ENCODE measurements around the gene GPATCH8. TPM values are rescaled to one million over a fixed set of nuclear protein-coding genes. Genes with fewer than 3 reads are reported as not detected.
"Not testable (repeated sequence)": the region's sequence is repeated elsewhere in the genome, so short reads cannot be mapped to it uniquely, and the experiment has no call there.

The GPATCH8 gene
- total RNA-seq, 2 experiments from 2014 or later = 31.5 to 31.7 TPM

DNA sequence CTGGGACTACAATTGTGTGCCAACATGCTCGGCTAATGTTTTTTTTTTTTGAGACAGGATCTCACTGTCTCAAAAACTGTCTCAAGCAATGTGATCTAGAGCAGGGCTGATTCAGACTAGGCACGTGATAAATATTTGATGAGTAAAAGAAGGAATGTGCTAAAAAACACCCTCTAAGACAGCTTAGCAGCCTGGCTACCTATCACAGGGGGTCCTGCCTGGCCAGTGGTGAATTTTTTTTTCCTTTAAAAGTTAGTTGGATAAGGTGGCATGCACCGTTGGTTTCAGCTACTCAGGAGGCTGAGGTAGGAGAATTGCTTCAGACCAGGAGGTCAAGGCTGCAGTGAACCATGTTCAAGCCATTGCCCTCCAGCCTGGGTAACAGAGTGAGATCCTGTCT is 14.8 kb upstream of the GPATCH8 start:
- CTCF ChIA-PET = interaction anchor here (0.7 kb wide), 1 partner anchor 305 kb away, joined by 3 read pairs; no protein-coding TSS in a partner anchor
- intact Hi-C loops (cut with micrococcal nuclease) = no loop called here
- H3K36me3 Mint-ChIP-seq (ENCODE audit: low read depth) = no peaks in the 10 kb centered on the region
- no peak overlapping the region for H3K27ac Mint-ChIP-seq
- H3K4me3 Mint-ChIP-seq = no peak overlapping the region
- H3K9me3 Mint-ChIP-seq = no peaks in the 10 kb centered on the region
- no peak for DNase-seq
- no peaks in the 10 kb centered on the region for H3K27me3 Mint-ChIP-seq (ENCODE audit: low read depth)
- H3K4me1 Mint-ChIP-seq (ENCODE audit: low read depth) = no peaks in the 10 kb centered on the region

DNA sequence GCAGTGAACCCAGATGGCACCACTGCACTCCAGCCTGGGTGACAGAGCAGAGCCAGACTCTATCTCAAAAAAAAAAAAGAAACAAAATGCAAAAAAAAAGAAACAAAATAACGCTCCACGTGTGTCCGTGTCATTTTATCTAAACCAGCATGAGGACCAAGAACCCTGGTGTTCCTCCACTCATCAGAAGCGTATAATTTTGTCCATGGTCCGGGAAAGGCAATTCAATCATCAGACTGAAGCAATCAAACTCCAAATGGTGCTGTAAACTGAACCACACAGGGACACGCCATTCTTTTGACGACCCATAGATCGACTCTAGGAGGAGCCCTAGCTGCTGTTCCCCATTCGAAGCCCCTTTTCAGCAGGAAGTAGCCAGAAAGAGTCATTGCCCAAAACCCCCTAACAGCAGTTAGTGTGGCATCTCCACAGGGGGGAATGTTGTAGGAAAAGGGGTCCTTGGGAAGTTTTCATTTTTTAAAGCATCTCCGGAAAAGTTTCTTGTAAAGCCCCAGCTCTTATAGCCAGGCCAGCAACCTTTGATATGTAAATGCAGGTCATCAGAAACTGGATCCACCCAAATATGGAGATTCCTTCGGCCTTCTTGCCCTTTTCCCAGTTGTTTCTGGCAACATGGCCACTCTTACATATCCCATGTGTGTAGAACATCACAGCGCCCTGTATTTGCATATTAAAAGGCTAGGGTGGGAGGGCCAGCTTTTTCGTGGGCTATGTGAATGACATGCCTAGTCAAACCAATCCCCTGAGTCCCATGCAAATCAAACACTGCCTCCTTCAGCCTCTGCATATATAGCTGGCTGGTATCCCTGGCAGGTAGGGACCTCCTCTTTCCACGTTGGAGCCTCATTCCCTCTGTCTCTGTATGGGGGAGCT is 8.3 kb upstream of the GPATCH8 start:
- H3K4me3 Mint-ChIP-seq; H3K9me3 Mint-ChIP-seq; H3K36me3 Mint-ChIP-seq (ENCODE audit: low read depth); H3K27ac Mint-ChIP-seq; H3K4me1 Mint-ChIP-seq (ENCODE audit: low read depth); intact Hi-C loops (cut with micrococcal nuclease); H3K27me3 Mint-ChIP-seq (ENCODE audit: low read depth): not testable (repeated sequence)
- CTCF ChIA-PET = interaction anchor here (0.6 kb wide), 1 partner anchor 8 kb away, joined by 3 read pairs; no protein-coding TSS in a partner anchor
- DNase-seq = peak; percentile 13

DNA sequence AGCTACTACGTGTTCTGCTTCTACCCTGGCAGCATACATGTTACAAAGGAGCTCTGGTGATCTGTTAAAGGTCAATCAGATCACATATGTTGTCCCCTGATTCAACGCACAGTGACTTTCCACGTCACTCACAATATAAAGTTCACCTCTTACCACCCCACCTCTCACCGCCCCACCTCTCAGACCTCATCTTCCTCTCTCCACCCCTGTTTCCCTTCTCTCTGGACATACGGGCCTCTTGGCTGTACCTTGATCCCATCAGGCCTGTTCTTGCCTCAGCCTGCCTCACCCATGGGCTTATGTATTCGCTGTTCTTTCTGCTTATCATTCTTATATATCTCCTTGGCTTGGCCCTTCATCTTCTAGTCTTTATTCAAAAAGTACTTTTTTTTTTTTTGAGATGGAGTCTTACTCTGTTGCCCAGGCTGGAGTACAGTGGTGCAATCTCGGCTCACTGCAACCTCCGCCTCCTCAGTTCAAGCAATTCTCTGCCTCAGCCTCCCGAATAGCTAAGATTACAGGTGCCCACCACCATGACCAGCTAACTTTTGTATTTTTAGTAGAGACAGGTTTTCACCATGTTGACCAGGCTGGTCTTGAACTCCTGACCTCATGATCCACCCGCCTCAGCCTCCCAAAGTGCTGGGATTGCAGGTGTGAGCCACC is 3.9 kb upstream of the GPATCH8 start:
- H3K27ac Mint-ChIP-seq; H3K27me3 Mint-ChIP-seq (ENCODE audit: low read depth); H3K4me1 Mint-ChIP-seq (ENCODE audit: low read depth); H3K36me3 Mint-ChIP-seq (ENCODE audit: low read depth); intact Hi-C loops (cut with micrococcal nuclease); CTCF ChIA-PET; H3K4me3 Mint-ChIP-seq; H3K9me3 Mint-ChIP-seq; DNase-seq: not testable (repeated sequence)

DNA sequence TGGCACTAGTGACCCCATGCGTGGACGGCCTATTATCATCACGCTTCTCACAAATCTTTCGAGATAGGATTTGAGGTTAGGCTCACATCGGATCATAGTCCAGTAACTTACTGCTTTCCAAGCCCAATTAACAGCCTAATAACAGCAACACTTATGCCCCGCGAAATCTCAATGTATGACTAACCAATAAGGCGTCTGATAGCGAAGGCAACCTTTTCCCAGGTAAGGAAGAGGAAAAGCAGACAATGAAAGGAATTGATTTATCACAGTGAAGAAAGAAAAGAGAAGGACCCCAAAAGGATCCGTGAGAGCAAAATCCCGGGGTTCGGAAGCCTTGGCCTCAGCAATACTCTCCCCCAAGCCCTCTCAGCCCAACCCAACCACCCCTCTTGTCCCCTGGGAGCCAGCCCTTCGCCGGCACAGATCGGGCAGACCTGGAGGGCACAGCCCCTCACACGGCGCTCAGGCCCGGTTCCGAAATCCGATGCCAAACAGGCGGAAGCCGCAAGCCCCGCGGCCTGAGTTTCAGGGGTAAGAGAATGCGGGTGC is 534 bp downstream of the GPATCH8 start:
- H3K4me3 Mint-ChIP-seq = peak overlapping the region; percentile 97
- H3K27me3 Mint-ChIP-seq (ENCODE audit: low read depth) = no peaks in the 10 kb centered on the region
- CTCF ChIA-PET = no interaction called here
- peak overlapping the region; percentile 89 for H3K27ac Mint-ChIP-seq
- peak; percentile 8 for DNase-seq
- H3K9me3 Mint-ChIP-seq = no peaks in the 10 kb centered on the region
- peaks cover 14% of the 10 kb centered on the region for H3K36me3 Mint-ChIP-seq (ENCODE audit: low read depth)
- intact Hi-C loops (cut with micrococcal nuclease) = loop anchor here (2.0 to 5.0 kb wide), 4 partner anchors 65 to 396 kb away; partner anchors contain the start of genes EFTUD2 and UBTF
- H3K4me1 Mint-ChIP-seq (ENCODE audit: low read depth) = peaks cover 36% of the 10 kb centered on the region

DNA sequence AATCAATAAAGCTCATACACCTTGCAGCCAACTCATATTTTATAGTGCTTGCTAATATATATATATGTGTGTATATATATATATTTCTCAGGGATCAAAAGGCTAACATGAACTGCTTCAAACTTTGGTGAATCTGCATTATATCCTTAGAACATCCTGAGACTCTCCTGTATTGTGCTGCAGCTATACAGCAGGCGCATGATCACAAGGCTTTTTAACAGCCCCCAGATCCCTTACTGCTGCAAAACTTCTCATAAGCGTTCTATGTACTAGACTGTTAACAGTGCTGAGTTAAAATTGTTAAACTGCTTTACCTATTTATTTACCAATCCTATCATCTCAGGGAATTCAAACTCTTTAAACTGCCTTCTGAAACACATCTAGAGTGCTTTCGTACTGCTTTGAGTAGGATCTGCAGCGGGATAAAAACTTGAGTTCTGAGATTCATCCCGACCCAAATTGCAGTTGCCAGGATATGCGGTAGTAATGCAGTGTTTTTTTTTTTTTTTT is 1.3 kb downstream of the GPATCH8 start:
- intact Hi-C loops (cut with micrococcal nuclease) = loop anchor here (2.0 to 5.0 kb wide), 4 partner anchors 65 to 397 kb away; partner anchors contain the start of genes EFTUD2 and UBTF
- DNase-seq = no peak
- peaks cover 41% of the 10 kb centered on the region for H3K4me1 Mint-ChIP-seq (ENCODE audit: low read depth)
- CTCF ChIA-PET = interaction anchor here (1.0 kb wide), 1 partner anchor 32 kb away, joined by 4 read pairs; no protein-coding TSS in a partner anchor
- peaks cover 14% of the 10 kb centered on the region for H3K36me3 Mint-ChIP-seq (ENCODE audit: low read depth)
- H3K4me3 Mint-ChIP-seq = peak overlapping the region; percentile 97
- no peaks in the 10 kb centered on the region for H3K9me3 Mint-ChIP-seq
- peak overlapping the region; percentile 89 for H3K27ac Mint-ChIP-seq
- no peaks in the 10 kb centered on the region for H3K27me3 Mint-ChIP-seq (ENCODE audit: low read depth)

DNA sequence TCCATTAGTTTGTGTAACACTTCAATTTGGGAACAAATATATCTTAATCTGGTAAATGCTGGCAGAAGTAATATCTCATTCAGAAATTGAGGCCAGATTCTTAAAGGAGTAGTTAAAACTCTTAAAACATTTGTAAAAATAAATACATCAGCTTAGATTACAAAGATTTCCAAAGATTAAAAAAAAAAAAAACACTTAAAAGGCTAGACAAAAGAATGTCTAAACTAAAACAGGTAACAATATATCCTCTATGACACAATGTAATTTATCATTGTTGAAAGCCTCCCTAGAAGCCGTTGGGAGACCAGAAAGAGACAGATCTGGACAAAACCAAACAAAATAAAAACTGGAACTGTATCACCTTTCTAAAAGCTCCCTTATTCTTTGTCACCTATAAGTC is 3.5 kb downstream of the GPATCH8 start:
- H3K36me3 Mint-ChIP-seq (ENCODE audit: low read depth) = peaks cover 14% of the 10 kb centered on the region
- H3K9me3 Mint-ChIP-seq = no peaks in the 10 kb centered on the region
- H3K27ac Mint-ChIP-seq = no peak overlapping the region
- no peaks in the 10 kb centered on the region for H3K27me3 Mint-ChIP-seq (ENCODE audit: low read depth)
- CTCF ChIA-PET = interaction anchor here (1.0 to 1.4 kb wide), 2 partner anchors 9 to 137 kb away, joined by 4 read pairs; no protein-coding TSS in a partner anchor
- H3K4me1 Mint-ChIP-seq (ENCODE audit: low read depth) = peaks cover 50% of the 10 kb centered on the region
- DNase-seq = no peak
- intact Hi-C loops (cut with micrococcal nuclease) = loop anchor here (5.0 kb wide), 3 partner anchors 62 to 282 kb away; partner anchors contain the start of gene UBTF
- H3K4me3 Mint-ChIP-seq = no peak overlapping the region

DNA sequence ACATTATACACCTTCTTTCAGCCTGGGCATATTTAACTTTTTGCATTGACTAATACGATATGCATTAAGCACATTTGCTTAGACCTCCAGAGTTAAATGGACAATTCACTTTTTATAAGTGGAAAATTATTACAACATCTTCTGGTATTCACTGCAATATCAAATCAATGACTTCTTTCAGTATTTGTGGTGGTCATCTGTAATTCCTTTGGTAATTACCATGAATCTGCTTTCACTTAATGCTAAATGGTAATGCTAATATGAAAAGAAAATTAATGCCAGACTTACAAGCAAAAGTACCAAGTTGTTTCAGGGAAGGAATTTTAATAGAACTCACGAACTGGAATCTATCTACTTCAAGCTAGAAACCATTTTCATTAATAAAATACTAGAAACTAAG is 6.4 kb downstream of the GPATCH8 start:
- H3K4me3 Mint-ChIP-seq = no peak overlapping the region
- no peaks in the 10 kb centered on the region for H3K9me3 Mint-ChIP-seq
- H3K27me3 Mint-ChIP-seq (ENCODE audit: low read depth) = no peaks in the 10 kb centered on the region
- intact Hi-C loops (cut with micrococcal nuclease) = no loop called here
- peaks cover 8% of the 10 kb centered on the region for H3K36me3 Mint-ChIP-seq (ENCODE audit: low read depth)
- DNase-seq = no peak
- H3K27ac Mint-ChIP-seq = no peak overlapping the region
- CTCF ChIA-PET = no interaction called here
- H3K4me1 Mint-ChIP-seq (ENCODE audit: low read depth) = peaks cover 52% of the 10 kb centered on the region

DNA sequence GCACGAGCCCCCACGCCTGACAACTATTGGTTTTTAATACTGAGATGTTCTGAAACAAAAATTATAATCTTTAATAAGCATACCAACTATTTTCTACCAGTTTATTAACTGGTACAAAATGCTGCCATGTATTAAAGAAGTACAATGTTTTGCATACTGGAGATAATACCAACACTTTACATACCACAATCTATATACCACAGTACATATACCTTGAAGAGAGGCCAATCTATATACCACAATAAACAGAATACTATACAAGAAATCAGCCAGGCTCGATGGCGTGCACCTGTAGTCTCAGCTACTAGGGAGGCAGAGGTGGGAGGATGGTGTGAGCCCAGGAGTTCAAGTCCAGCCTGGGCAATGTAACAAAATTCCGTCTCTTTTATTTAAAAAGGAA is 9.9 kb downstream of the GPATCH8 start:
- H3K27me3 Mint-ChIP-seq (ENCODE audit: low read depth) = no peaks in the 10 kb centered on the region
- no peaks in the 10 kb centered on the region for H3K9me3 Mint-ChIP-seq
- no peak overlapping the region for H3K27ac Mint-ChIP-seq
- no peak overlapping the region for H3K4me3 Mint-ChIP-seq
- CTCF ChIA-PET = no interaction called here
- DNase-seq = no peak
- peaks cover 11% of the 10 kb centered on the region for H3K36me3 Mint-ChIP-seq (ENCODE audit: low read depth)
- H3K4me1 Mint-ChIP-seq (ENCODE audit: low read depth) = peaks cover 26% of the 10 kb centered on the region
- intact Hi-C loops (cut with micrococcal nuclease) = no loop called here

DNA sequence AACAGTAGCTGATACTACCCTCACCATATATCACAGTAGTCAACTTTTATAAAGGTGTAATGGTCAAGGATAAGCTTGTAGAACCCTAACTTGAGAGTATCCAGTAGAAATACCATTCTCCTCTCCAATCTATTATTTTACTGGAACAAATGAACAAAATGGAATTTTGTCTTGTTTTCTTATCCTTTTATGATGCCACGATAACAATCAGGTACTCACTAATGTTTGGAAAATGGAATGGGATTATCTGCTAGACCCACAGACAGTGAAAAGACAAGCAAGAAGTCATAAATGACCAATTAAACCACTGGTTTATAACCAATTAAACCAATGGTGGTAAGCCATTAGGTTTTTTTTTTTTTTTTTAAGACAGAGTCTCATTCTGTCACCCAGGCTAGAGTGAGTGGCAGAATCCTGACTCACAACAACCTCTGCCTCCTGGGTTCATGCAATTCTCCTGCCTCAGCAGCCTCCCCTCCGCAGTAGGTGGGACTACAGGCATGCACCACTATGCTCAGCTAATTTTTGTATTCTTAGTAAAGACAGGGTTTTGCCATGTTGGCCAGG is 10.4 kb downstream of the GPATCH8 start:
- Mint-ChIP-seq H3K36me3 (ENCODE audit: low read depth) (peaks cover 10% of the 10 kb centered on the region), H3K9me3 (no peaks in the 10 kb centered on the region), H3K4me1 (ENCODE audit: low read depth) (peaks cover 24% of the 10 kb centered on the region), H3K27ac (no peak overlapping the region), H3K4me3 (no peak overlapping the region), H3K27me3 (ENCODE audit: low read depth) (no peaks in the 10 kb centered on the region)
- no peak for DNase-seq
- intact Hi-C loops (cut with micrococcal nuclease) = no loop called here
- CTCF ChIA-PET = no interaction called here

DNA sequence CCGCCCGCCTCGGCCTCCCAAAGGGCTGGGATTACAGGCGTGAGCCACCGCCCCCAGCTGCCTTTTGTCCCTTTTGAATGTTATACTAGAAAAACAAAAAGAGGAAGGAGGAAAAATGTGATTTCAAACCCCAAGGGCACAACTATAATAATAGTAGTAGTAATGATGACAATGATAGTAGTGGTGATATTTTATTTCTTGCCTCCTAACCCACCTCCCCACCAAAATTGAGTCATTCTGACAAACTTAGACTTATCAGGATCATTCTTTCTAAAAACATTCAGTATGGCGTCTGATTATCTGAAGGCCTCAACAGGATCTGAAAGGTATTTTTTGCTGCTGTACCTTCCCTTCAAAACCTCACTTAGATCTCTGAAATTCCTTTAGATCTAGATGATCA is 13.6 kb downstream of the GPATCH8 start:
- Mint-ChIP-seq H3K36me3 (ENCODE audit: low read depth) (peaks cover 16% of the 10 kb centered on the region), H3K9me3 (no peaks in the 10 kb centered on the region), H3K4me3 (no peak overlapping the region), H3K27ac (no peak overlapping the region), H3K4me1 (ENCODE audit: low read depth) (peaks cover 23% of the 10 kb centered on the region), H3K27me3 (ENCODE audit: low read depth) (no peaks in the 10 kb centered on the region)
- intact Hi-C loops (cut with micrococcal nuclease) = no loop called here
- CTCF ChIA-PET = interaction anchor here (1.2 kb wide), 1 partner anchor 10 kb away, joined by 4 read pairs; no protein-coding TSS in a partner anchor
- no peak for DNase-seq

DNA sequence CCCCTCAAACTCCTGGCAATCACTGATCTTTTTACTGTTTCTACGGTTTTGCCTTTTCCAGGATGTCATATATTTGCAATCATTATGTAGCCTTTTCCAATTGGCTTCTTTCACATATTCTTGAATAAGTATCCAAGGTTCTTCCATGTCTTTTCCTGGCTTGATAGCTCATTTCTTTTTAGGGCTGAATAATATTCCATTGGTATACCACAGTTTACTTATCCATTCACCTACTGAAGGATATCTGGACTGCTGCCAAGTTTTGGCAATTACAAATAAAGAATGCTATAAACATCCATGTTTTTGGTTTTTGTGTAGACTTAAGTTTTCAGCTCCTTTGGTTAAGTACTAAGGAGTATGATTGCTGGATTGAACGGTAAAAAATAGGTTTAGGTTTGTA is 16.0 kb downstream of the GPATCH8 start:
- intact Hi-C loops (cut with micrococcal nuclease) = no loop called here
- no peak overlapping the region for H3K27ac Mint-ChIP-seq
- peaks cover 17% of the 10 kb centered on the region for H3K4me1 Mint-ChIP-seq (ENCODE audit: low read depth)
- CTCF ChIA-PET = interaction anchor here (1.0 kb wide), 1 partner anchor 237 kb away, joined by 3 read pairs; no protein-coding TSS in a partner anchor
- peaks cover 16% of the 10 kb centered on the region for H3K36me3 Mint-ChIP-seq (ENCODE audit: low read depth)
- no peak for DNase-seq
- H3K4me3 Mint-ChIP-seq = no peak overlapping the region
- H3K9me3 Mint-ChIP-seq = no peaks in the 10 kb centered on the region
- no peaks in the 10 kb centered on the region for H3K27me3 Mint-ChIP-seq (ENCODE audit: low read depth)

DNA sequence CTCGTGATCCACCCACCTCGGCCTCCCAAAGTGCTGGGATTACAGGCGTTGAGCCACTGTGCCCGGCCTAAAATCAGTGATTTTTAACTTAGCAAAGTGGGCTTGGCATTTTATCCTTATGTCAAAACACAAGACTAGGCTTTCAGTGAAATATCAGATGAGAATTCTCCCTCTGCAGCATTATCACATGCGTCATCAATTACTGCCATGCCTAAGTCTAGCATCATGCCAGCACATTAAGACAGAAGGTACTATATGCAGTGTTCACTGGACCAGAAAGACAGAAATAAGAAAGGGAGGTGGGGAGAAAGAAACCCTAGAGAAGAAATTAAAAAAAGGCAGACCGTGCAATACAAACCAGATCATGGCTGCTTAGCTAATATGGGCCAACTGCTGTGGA is 29.8 kb downstream of the GPATCH8 start:
- H3K27ac Mint-ChIP-seq = no peak overlapping the region
- CTCF ChIA-PET = interaction anchor here (0.9 kb wide), 1 partner anchor 627 kb away, joined by 3 read pairs; no protein-coding TSS in a partner anchor
- H3K4me3 Mint-ChIP-seq = no peak overlapping the region
- H3K27me3 Mint-ChIP-seq (ENCODE audit: low read depth) = no peaks in the 10 kb centered on the region
- H3K4me1 Mint-ChIP-seq (ENCODE audit: low read depth) = peaks cover 16% of the 10 kb centered on the region
- intact Hi-C loops (cut with micrococcal nuclease) = no loop called here
- no peak for DNase-seq
- H3K36me3 Mint-ChIP-seq (ENCODE audit: low read depth) = peaks cover 3% of the 10 kb centered on the region
- no peaks in the 10 kb centered on the region for H3K9me3 Mint-ChIP-seq

Measured in activated naive CD4-positive, alpha-beta T cell treated with anti-CD3 and anti-CD28 coated beads for 36 hours (primary cell).